Effector CD8-positive, alpha-beta T cell (primary cell): ENCODE results near the gene RYR1.
A peak's percentile ranks its signal among the peaks of the same experiment; 100 is the strongest.
"Not testable (repeated sequence)": the region's sequence is repeated elsewhere in the genome, so short reads cannot be mapped to it uniquely, and the experiment has no call there.

Source experiments
- DNase-seq: peaks from one replicate; lab custom pipeline; 2025; lab: John Stamatoyannopoulos, UW

RYR1 gene

DNA sequence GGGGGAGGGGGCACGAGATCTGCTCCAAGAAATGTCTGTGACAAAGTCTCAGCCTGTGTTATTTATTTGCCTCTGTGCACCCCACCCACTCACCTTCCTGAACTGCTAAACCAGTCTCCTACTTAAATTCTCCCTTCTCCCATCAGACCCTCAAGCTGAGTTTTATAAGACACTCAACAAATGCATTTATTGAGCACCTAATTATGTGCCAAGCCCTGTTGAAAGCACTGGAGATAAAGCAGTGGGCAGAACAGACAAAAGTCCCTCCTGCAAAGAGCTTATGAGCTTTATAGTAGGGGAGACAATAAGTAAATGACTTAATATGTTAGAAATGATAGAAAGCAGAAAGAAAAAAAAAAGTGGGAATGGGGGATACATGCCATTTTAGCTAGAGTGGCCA, 34.0 kb upstream of the RYR1 start:
- DNase-seq: no peak

DNA sequence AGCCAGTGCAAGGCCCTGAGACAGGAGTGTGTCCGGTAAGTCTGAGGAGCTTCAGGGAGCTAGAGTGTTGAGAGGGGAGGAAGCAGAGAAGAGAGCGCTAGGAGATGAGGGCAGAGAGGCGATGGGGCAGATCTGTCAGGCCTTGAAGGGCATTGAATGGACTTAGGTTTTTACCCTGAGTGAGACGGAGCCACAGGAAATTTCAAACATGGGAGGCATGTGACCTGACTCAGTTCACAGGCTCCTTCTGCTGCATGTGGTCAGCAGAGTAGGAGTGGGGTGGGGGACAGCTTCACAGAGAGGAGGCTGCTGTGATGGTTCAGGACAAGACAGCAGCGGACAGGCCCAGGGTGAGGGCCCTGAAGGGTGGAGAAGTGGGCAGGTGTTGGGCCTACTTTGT, 33.1 kb upstream of the RYR1 start:
- DNase-seq: no peak

DNA sequence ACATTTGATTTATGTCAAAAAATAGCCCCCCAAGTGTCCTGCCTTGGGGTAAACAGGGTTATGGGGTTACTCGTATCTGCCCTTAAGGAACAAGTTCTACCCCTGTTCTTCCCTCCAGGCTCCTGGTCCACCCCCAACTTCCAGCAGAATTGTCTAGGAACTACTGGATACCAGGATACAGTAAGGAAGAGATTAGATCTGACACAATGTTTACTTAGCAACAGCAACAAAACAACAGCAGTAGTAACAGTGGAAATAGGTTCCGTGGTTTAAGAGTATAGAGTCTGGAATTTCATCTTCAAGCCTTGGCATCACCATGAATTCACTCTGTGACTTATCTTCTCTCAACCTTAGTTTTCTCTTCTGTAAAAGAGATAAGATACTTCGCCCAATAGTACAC, 32.3 kb upstream of the RYR1 start:
- no peak for DNase-seq

DNA sequence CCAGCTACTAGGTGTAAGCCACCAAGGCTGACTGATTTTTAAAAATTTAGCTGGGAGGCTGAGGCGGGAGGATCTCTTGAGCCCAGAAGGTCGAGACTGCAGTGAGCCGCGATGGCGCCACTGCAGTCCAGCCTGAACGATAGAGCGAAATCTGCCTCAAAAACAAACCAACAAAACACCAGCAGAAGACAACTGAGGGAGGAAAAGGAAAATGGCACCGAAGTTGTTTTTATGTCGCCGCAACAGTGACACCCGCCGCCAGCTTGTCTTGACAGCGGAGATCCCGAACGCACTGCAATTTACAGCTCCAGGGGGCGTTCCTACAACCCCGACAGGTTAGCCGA, 30.9 kb upstream of the RYR1 start:
- DNase-seq: no peak

DNA sequence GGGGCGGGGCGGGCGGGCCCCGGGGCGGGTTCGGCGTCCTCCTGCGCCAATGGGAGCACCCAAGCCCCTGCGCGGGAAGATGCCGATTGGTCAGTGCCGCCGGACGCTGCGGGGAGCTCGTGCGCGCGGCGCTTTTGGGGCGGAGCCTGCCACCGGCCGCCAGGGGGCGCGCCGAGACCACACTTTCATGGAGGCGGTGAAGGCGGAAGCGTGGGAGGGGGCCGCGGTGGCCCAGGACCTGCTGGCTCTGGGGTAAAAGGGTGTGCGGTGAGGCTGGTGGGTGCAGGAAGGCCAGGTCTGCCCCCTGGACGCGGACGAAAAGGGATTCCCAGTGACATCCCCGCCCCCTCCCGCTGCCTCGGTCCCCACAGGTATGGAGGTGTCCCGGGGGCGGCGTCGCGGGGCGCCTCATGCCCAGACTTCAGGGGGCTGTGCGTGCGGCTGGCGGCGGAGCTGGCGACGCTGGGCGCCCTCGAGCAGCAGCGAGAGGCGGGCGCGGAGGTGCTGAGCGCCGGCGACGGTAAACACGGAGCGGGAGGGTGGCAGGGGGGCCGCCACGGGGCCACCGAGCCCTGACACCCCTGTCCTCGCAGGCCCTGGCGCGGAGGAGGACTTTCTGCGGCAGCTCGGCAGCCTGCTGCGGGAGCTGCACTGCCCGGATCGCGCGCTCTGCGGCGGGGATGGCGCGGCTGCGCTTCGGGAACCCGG, 30.4 kb upstream of the RYR1 start, which contains the start of gene FAM98C:
TSS of gene FAM98C (plus strand) at position 127 of the 708 bp plus-strand sequence. CDS start at position 188, 61 bp downstream.
- peak; percentile 98 for DNase-seq

DNA sequence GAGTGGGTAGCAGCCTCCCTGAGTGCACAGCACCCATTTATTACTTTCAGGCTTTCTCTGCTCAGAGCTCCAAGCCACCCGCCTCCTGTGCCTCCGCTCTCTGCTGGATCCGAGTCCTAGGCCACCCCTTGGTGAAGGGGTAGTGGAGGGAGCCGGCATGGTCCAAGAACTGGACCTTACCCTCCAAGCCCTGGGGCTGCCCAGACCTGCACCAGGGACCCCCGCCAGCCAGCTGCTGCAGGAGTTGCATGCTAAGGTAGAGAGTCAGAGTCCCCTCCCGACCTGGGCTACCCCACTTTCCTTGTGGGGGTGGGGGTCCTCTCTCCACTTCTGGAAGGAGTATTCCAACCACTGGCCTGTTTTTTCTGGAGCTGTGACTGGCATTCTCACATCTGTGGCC, 28.6 kb upstream of the RYR1 start:
- DNase-seq: no peak

DNA sequence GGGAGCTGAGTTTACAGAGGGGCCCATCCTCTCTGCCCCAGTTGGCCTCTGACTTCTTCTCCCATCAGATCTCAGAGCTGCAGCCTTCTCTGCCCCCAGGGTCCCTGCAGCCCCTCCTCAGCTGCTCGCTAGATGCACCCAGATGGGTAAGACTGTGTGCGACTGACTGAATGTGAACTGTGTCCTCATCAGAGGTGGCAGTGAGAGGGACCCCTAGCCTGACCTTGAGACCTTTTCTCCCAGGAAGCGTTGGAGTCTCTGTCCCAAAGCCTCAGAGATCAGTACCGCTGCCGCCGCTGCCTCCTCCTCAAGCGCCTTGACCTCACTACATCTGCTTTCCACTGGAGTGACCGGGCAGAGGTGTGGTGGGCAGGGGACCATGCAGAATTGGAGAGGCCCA, 28.2 kb upstream of the RYR1 start:
- no peak for DNase-seq

DNA sequence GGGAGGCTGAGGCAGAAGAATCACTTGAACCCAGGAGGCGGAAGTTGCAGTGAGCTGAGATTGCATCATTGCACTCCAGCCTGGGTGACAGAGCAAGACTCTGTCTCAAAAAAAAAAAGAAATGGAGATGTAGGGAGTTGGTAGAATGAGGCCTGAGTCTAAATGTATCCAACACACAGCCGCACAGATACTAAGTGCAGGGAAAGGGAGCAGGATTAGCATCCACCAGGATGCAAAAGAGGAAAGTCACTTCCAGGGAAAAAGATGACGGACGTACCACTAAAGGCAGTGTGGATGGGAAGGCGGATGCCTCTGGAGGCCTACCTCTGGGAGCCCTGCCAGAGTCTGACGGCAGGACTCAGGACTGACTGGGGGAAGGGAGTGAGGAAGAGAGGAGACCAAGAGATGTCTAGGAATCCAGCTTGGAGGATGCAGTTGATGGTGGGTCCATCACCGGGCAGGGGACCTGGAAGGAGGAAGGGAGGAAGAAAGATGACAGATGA, 23.8 kb upstream of the RYR1 start:
- DNase-seq: no peak

DNA sequence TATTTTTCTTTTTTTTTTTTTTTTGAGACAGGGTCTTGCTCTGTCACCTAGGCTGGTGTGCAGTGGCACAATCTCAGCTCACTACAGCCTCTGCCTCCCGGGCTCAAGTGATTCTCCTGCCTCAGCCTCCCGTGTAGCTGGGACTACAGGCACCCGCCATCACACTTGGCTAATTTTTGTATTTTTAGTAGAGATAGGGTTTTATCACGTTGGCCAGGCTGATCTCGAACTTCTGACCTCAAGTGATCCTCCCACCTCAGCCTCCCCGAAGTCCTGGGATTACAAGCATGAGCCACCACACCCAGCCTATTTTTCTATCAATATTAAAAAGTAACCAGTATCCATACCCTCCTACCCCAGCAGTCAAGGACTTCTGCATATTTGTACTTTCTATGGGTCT, 23.1 kb upstream of the RYR1 start:
- DNase-seq: not testable (repeated sequence)

DNA sequence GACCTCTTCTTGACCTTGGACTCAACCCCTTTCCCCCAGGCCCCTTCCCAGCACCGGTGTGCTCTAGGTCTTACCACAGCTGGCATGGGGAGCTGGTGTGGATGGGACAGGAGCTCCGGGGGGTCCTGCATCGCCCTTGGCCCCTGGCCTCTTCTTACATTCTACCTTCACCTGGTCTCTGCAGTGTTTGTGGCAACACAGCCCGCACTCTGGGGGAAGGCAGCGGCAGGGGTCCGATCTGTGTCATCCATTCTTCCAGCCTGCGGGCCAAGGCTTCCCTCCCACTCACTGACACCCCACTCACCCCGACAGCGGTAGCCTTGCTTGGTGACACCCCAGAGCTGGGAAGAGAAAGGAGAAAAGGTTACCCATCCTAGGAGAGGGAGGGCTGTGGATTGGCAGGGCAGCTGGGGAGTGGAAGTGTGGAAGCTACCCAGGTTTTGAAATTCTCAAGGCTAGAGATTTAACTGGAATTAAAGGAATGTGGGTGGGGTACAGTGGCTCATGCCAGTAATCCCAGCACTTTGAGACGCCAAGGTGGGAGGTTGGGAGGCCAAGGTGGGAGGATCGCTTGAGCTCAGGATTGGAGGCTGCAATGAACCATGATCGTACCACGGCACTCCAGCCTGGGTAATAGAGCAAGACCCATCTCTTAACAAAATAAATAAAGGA, 22.3 kb upstream of the RYR1 start:
- no peak for DNase-seq

DNA sequence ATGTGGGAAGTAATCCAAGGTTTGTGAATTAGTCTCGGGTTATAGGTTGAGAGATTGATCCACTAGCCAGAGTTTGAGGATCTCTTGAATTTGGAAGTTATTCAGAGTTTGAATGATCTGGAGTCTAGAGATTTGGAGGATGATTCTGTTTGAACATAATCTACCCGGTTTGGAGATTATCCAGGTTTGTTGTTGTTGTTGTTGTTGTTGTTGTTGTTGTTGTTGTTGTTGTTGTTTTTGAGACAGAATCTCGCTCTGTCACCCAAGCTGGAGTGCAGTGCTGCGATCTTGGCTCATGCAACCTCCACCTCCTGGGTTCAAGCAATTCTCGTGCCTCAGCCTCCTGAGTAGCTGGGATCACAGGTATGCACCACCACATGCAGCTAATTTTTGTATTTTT, 21.6 kb upstream of the RYR1 start:
- not testable (repeated sequence) for DNase-seq

DNA sequence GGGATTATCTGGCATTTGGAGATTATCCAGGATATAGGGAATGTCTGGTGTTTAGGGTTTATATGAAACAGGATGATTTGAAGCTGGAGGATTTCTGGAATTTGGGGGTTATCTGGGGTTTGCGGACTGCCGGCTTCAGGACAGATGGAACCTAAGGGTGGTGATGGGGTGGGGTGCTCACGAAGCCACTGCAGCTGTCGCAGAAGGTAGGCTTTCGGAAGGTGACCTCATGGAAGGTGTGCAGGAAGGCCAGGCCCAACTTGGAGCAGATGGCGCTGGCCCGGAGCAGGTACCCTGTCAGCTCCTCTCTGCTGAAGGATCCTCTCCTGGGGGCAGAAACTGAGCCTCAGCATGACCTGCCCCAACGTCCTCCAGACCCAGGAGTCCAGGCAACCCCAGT, 21.0 kb upstream of the RYR1 start:
- DNase-seq: no peak

DNA sequence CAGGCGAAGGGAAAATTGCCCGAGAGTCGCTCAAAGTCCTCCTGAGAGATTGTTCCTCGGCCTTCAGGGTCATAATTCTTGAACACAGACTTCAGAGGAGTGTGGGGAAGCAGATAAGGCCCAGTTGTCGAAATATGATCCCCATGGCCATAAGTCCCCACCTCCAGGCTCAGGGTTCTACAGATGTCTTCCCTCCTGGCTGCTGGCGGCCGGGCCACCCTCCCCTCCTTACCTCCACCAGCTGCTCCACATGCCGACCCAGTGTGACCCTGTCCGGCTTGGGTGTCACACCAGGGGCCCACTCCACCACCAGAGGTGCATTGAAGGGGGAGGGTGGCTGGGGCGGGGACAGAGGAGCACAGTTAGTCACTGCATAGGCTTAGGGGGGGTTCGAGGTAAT, 20.5 kb upstream of the RYR1 start:
- DNase-seq: no peak

DNA sequence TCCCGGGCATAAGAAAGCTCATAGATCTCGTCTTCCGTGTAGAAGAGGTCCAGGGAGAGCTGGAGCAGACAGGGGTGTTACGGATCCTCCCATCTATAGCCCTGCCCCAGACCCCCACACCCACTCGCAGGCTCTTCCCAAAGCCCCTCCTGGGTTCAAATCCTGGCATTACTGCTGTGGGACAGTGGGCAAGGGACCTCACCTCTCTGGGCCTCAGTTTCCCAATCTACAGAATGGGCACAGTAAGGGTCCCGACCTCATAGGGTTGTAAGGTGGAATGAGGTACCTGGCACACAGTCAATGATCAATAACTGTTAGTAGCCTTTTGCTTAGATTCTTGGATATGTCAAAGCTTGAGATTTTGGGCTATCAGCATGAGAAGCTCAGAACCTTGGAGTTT, 20.1 kb upstream of the RYR1 start:
- DNase-seq: no peak

DNA sequence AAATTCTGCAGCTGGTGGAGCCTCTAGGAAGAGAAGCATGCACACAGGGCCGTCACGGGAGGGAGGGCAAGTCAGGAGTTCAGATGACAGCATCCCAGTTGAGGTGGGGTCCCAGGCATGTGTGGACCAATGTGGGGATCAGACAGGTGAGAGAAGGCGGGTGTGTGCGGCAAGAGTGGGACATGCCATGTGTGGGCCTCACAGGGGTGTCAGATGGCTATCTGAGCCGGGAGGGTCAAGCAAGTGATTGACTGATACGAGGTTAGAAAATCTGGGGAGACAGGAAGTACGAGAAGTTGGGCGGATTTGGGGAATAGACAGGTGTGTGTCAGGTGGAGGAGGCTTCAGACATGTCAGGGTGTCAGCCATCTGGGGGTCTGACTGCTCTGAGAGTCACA, 16.3 kb upstream of the RYR1 start:
- no peak for DNase-seq

DNA sequence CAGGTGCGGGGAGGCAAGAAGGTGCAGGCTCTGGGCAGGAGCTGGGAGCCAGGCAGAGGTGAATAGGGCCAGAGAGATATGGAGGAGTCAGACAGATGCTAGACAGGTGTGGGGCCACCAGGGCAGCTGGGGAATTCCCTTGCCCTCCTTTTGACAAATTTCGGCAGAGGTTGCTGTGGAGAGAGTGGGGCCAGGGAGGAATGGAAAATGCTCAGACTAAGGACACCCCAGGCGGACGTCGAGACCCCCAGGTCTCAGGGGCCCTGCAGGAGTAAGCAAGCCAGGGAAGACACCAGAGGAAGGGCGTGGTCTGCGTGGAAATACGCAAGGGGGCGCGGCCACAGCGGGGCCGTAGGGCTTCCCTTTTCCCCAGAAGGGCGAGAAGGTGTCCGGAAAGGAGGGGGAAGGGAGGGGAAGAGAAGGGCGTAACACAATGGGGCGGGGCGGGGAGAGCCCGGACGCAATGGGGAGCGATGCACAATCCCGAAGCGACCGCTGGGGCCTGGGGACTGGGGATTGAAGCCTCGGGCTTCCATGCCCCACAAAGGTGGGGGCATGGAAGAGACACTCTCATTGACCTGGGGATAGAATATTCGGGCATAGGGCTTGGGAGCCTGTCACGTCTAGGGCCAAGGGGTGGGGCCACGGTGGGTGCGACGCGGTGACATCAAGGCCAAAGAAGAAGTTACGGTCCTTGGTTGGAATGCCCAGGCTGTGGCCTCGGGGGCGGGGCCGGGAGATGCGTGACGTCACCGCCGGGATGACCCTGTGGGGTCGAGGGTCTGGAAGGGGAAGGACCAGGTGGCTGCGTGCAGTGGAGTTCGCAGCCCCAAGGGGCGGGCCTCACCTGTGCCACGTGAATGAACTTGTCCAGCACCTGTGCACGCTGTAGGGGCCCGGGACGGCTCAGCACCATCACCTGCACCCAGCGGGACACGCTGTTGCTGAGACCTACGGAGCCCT, 15.7 kb upstream of the RYR1 start:
- DNase-seq: no peak

DNA sequence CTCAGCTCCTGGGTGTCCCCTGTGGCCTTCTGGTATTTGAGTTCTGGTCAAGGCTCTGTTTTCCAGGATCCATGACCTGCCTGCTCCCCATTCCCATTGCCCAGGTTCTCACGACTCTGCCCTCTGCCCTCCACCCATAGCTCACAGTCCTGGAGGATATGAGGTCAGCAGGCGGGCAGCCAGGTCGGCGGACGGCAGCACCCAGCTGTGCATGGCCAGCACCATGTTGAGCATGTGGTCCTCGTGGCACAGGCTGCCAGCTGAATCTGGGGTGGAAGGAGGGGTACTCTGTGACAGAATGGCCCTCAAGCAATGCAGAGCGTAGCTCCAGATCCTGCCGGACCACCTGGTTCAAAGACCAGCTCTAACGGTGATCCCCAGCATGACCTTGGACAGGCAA, 12.6 kb upstream of the RYR1 start:
- DNase-seq: no peak

DNA sequence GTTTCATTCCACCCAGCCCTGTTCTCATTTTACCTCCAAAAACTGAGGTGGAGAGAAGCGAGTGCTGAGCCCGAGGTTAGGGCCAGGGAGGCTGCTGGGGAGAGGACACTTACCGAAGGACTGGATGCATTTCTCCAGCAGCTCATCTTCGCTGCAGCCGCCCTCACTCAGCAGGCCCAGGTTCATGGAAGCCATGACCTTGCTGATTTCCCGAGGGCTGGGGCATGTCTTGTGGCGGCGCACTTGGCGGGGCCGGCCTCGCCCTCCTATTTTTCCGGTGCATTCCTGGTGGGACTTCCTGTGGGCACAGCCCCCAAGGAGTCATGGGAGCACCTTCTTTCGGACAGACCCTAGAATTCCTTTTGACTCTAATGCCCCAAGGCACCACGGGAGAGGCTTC, 11.6 kb upstream of the RYR1 start:
- DNase-seq: no peak

DNA sequence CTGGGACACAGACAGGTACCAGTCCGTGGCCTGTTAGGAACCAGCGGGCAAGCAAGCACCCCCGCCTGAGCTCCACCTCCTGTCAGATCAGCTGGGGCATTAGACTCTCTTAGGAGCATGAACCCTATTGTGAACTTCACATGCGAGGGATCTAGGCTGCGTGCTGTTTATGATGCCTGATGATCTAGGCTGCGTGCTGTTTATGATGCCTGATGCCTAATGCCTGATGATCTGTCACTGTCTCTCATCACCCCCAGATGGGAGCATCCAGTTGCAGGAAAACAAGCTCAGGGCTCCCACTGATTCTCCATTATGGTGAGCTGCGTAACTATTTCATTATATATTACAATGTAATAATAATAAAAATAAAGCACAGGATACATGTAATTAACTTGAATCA, 11.1 kb upstream of the RYR1 start:
- DNase-seq: no peak

DNA sequence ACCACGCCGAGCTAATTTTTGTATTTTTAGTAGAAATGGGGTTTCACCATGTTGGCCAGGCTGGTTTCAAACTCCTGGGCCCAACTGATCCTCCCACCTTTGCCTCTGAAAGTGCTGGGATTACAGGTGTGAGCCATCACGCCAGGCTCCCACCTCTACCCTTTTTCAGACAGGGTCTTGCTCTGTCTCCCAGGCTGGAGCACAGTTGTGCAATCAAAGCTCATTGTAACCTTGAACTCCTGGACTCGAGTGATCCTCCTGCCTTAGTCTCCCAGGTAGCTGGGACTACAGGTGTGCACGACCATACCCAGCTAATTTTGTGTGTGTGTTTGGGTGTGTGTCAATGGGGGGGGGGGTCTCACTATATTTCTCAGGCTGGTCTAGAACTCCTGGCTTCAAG, 9.2 kb upstream of the RYR1 start:
- no peak for DNase-seq

DNA sequence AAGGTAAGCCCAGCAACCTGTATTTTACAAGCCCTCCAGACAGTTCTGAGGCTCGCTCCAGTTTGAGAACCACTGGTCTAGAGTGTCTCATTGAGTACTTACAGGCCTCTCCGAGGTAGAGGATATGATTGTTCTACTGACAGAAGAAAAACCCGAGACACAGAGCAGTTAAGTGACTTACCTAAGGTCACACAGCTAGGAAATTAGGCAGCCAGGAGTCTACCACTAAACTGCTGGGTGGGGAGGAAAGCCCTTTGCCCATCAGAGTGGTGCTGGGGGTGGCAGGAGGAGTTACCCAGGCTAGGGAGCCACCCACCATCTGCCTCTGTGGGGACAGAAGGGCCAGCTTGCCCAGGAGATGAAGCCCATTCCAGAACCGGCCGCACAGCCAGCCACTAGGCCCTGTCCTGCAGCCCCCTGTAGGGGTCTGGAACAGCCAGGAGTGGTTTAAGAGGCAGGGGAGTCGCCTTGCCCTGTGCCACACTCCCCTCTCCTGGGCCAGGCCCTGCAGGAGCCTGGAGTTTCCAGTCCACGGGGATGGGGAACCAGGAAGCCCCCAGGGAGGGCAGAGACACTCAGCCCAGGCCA, 8.2 kb upstream of the RYR1 start:
- DNase-seq: no peak

DNA sequence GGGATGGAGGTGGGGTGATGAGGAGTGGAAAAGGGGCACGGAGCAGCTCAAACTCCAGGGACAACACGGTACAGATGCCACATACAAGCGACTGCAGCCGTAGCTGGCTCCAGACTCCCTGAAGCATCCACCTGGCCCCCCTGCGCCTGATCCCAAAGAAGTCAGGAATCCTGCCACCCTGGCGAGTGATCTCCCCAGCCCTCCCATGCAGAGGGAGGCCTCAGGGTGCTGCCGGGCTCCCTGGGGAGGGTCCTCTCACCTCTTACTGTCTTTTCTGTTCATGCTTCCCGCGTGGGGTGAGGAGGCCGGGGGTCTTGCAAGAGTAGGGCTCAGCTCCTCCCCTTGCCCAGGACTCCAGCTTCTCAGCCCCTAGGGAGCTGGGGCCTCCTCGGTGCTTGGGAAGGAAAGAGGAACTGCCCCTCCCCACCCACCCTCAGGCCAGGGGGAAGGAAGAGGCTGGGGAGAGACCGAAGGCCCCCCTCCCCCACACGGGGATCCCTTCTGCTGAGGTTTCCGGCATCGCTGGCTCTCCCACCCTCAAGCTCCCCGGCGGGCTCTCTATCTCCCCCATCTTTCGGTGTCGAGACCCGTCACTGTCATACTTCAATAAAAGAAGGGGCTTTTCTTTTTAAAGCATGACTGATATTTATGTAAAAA, 7.6 kb upstream of the RYR1 start, which contains the start of gene RASGRP4:
TSS of gene RASGRP4 (minus strand) at position 410 of the 657 bp plus-strand sequence. CDS start at position 282, 128 bp downstream.
- DNase-seq: no peak
